ENCODE data around the gene PDE4D.

DNA sequence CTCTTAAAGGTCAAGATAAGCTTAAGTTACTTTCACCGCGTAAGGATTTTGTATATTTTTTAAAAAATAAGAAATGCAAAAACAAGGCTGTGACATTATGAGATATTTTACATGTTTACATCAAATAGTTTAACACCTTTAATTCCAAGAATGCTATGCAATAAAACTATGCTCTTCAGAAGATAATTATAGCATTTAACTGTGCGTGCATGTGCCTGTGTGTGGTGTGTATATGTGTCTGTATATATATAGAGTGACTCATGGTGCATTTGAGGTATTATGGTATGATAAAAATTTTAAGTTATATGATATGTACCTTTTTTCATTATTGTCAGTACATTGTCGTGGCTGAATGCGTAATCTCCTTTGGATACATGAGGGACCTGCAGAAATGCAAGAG is 539.3 kb downstream of the PDE4D start:
- TF ChIP-seq, protein P1, sequence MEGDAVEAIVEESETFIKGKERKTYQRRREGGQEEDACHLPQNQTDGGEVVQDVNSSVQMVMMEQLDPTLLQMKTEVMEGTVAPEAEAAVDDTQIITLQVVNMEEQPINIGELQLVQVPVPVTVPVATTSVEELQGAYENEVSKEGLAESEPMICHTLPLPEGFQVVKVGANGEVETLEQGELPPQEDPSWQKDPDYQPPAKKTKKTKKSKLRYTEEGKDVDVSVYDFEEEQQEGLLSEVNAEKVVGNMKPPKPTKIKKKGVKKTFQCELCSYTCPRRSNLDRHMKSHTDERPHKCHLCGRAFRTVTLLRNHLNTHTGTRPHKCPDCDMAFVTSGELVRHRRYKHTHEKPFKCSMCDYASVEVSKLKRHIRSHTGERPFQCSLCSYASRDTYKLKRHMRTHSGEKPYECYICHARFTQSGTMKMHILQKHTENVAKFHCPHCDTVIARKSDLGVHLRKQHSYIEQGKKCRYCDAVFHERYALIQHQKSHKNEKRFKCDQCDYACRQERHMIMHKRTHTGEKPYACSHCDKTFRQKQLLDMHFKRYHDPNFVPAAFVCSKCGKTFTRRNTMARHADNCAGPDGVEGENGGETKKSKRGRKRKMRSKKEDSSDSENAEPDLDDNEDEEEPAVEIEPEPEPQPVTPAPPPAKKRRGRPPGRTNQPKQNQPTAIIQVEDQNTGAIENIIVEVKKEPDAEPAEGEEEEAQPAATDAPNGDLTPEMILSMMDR (optimal IDR thresholded peaks at IDR 0.05 in 1 of 3, IDR thresholded peaks at IDR 0.05 in 1 of 3, conservative IDR thresholded peaks at IDR 0.05 in 1 of 3; ENCODE audit: extremely low read depth in 1 of 3, insufficient read depth in 2 of 3, low read length in 3 of 3): no peak
- no peak for TF ChIP-seq EZH2 (IDR thresholded peaks at IDR 0.05; ENCODE audit: low read length)
